Neural crest cell (in vitro differentiated cells): ENCODE measurements around the gene RNF144B. TPM values are rescaled to one million over a fixed set of nuclear protein-coding genes. Genes with fewer than 3 reads are reported as not detected.

Experiments used
- DNase-seq: peaks from one replicate; pipeline ENCODE4 v3.0.0; 2021; ENCODE audit warnings: low read depth, mixed read lengths, low spot score
- H3K27ac Mint-ChIP-seq: one replicate; pipeline ENCODE4 v1.8.0; 2021; ENCODE audit warnings: mild to moderate bottlenecking, mixed read lengths; ENCODE audit not compliant: unreplicated experiment
- H3K27me3 Mint-ChIP-seq: 2 replicates; pipeline ENCODE4 v1.8.0; 2021; ENCODE audit warnings: low read depth, mild to moderate bottlenecking, mixed read lengths
- H3K36me3 Mint-ChIP-seq: 2 replicates; pipeline ENCODE4 v1.8.0; 2021; ENCODE audit warnings: low read depth, mild to moderate bottlenecking, mixed read lengths
- H3K4me1 Mint-ChIP-seq: 2 replicates; pipeline ENCODE4 v1.8.0; 2021; ENCODE audit warnings: mixed read lengths
- H3K4me3 Mint-ChIP-seq: one replicate; pipeline ENCODE4 v1.8.0; 2021; ENCODE audit warnings: mild to moderate bottlenecking, mixed read lengths
- H3K9me3 Mint-ChIP-seq: 2 replicates; pipeline ENCODE4 v1.8.0; 2021; ENCODE audit warnings: mixed read lengths
- total RNA-seq: library from RNA; stranded (reverse); gene quantifications from 2 replicates; pipeline ENCODE4 v1.2.1, GENCODE V29; 2021
- TF ChIP-seq, protein P1 (sequence below): fragments of 200-600 bp; sonication (generic); conservative IDR thresholded peaks from 2 replicates; pipeline ENCODE4 v1.5.0; 2021; ENCODE audit warnings: antibody characterized with exemption, mild to moderate bottlenecking

RNF144B gene
- total RNA-seq, 1 donor from 2014 or later = 0.23 TPM

DNA sequence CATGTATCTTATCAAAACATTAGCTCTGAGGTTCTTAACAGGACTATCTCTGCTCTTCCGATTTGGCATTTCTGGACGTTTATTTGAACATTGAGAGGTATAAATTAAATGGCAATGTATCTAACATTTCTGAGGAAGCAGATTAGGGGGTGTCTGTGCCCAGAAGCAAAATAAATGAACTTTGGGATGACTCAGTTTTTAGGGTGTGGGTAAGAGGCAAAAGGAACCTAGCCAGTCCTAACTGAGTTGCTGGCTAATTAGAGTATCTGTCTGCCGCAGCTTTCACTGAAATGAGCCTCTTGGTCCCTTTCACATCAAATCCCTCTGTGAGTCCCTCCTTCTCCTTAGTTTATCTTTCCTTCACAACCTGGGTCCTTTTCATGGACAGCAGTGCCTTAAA is 1.1 kb downstream of the RNF144B start:
- no peak overlapping the region for H3K27ac Mint-ChIP-seq
- peaks cover 42% of the 10 kb centered on the region for H3K27me3 Mint-ChIP-seq
- no peak for DNase-seq
- no peaks in the 10 kb centered on the region for H3K9me3 Mint-ChIP-seq
- peak overlapping the region; percentile 49 for H3K4me3 Mint-ChIP-seq
- H3K36me3 Mint-ChIP-seq = no peaks in the 10 kb centered on the region
- peaks cover 19% of the 10 kb centered on the region for H3K4me1 Mint-ChIP-seq
- TF ChIP-seq, protein P1, sequence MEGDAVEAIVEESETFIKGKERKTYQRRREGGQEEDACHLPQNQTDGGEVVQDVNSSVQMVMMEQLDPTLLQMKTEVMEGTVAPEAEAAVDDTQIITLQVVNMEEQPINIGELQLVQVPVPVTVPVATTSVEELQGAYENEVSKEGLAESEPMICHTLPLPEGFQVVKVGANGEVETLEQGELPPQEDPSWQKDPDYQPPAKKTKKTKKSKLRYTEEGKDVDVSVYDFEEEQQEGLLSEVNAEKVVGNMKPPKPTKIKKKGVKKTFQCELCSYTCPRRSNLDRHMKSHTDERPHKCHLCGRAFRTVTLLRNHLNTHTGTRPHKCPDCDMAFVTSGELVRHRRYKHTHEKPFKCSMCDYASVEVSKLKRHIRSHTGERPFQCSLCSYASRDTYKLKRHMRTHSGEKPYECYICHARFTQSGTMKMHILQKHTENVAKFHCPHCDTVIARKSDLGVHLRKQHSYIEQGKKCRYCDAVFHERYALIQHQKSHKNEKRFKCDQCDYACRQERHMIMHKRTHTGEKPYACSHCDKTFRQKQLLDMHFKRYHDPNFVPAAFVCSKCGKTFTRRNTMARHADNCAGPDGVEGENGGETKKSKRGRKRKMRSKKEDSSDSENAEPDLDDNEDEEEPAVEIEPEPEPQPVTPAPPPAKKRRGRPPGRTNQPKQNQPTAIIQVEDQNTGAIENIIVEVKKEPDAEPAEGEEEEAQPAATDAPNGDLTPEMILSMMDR = no peak

DNA sequence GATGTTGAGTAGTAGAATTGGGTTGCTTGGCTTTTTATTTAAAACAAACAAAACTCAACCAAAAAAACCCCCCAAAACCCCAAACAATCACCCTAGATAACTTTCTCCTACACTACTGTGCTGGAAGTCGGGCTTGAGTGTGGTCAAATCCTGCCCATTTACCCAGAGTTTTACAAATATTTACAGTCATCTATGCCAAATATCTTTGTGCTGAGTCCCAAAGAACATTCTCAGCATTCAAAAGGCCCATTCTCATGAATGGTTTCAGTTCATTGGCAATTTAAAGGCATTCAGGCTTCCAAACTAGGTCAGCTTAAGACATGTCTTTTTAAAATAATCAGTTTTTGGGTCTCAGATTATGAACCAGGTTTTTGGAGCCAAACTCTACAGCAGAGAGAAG is 1.8 kb downstream of the RNF144B start:
- DNase-seq = no peak
- Mint-ChIP-seq H3K4me3 (no peak overlapping the region), H3K9me3 (no peaks in the 10 kb centered on the region), H3K4me1 (peaks cover 19% of the 10 kb centered on the region), H3K27ac (no peak overlapping the region), H3K36me3 (no peaks in the 10 kb centered on the region), H3K27me3 (peaks cover 42% of the 10 kb centered on the region)
- TF ChIP-seq, protein P1 = no peak

DNA sequence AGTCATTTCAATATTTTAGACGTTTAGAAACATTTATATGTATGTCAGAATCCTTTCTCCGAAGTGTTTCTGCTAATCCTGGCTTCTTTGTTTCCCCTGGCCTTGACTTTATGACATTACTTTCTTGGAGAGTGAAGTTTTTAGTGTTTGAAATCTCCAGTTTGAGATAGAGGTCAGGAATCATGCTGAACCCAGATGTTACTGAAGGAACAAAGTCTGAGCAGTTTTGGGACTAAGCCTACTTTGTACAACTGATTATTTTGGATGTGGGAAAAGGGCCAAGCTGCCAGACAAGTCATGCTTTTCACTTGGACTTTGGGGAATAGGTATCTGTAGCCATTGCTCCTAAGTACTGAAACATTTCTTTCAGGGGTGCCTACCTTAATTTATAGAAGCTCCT is 2.3 kb downstream of the RNF144B start:
- TF ChIP-seq, protein P1 = no peak
- H3K27me3 Mint-ChIP-seq = peaks cover 42% of the 10 kb centered on the region
- H3K36me3 Mint-ChIP-seq = no peaks in the 10 kb centered on the region
- peaks cover 19% of the 10 kb centered on the region for H3K4me1 Mint-ChIP-seq
- no peak overlapping the region for H3K27ac Mint-ChIP-seq
- no peak for DNase-seq
- no peaks in the 10 kb centered on the region for H3K9me3 Mint-ChIP-seq
- H3K4me3 Mint-ChIP-seq = no peak overlapping the region

DNA sequence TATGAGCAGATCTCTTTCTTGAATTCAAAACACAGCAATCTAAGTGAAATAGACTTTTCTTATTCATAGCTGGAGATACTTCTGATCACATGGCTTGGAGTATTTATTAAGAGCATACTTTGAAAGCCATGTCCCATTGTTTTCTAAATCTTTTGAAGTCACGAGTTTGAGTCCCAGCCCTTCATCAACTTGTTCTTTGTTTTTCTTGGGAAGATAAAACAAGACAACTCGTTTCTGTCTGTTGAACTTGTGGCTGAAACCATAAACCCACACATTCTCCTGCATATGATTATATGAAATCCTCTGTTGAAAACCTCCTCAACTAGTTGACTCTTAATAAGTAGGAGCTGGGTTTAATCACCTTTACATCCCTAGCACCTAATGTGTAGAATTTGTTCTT is 3.3 kb downstream of the RNF144B start:
- H3K36me3 Mint-ChIP-seq = no peaks in the 10 kb centered on the region
- H3K4me1 Mint-ChIP-seq = peaks cover 19% of the 10 kb centered on the region
- DNase-seq = no peak
- no peak overlapping the region for H3K4me3 Mint-ChIP-seq
- peaks cover 42% of the 10 kb centered on the region for H3K27me3 Mint-ChIP-seq
- TF ChIP-seq, protein P1 = no peak
- no peak overlapping the region for H3K27ac Mint-ChIP-seq
- H3K9me3 Mint-ChIP-seq = no peaks in the 10 kb centered on the region

DNA sequence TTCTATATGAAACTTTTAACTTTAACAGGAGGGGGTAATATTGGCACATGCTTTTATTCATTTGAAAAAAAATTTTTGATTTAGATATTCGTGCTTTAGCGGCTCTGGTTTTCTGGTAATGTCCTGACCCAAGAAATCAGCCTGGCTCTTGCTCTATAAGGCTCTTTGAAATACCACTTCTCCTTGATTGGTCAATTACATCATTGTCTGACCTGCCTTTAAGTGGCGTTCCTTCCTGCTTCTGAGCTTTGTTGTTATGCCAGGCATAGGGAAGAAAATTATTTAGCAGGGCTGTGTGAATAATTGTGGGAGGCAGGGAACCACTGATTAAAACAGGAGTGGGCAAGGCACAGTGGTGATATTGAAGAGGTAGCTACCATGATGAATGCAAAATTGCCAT is 3.9 kb downstream of the RNF144B start:
- no peaks in the 10 kb centered on the region for H3K9me3 Mint-ChIP-seq
- H3K4me1 Mint-ChIP-seq = peaks cover 19% of the 10 kb centered on the region

More for the DNA sequence above, 3.9 kb downstream of the RNF144B start:
- DNase-seq = no peak
- no peak overlapping the region for H3K27ac Mint-ChIP-seq
- no peak overlapping the region for H3K4me3 Mint-ChIP-seq
- H3K36me3 Mint-ChIP-seq = no peaks in the 10 kb centered on the region
- H3K27me3 Mint-ChIP-seq = peaks cover 42% of the 10 kb centered on the region
- TF ChIP-seq, protein P1 = no peak
